HepG2 (cell line): ENCODE data around the gene DNMT3B. TPM values are rescaled to one million over a fixed set of nuclear protein-coding genes. Genes with fewer than 3 reads are reported as not detected.

ENCODE experiments used
- BRF2 ChIP-seq: sonication (generic); formaldehyde crosslinking; IDR thresholded peaks from 2 replicates; pipeline ENCODE4 v1.8.1; 2022; ENCODE audit warnings: mild to moderate bottlenecking, missing genetic modification reagents
- CREB1 ChIP-seq, 2 experiments: fragments of 450-650 bp in 1 of 2; IDR thresholded peaks; 2 replicates each; pipeline ENCODE4 v1.6.1; 2016 to 2017; ENCODE audit warnings: control low read depth in 1 of 2, mild to moderate bottlenecking in 1 of 2, missing compliant biosample characterization in 1 of 2, missing genetic modification characterization in 1 of 2
- DR1 ChIP-seq: sonication (generic); formaldehyde crosslinking; IDR thresholded peaks from 2 replicates; pipeline ENCODE4 v1.8.0; 2021; ENCODE audit warnings: mild to moderate bottlenecking, missing genetic modification reagents, inconsistent platforms
- ELK4 ChIP-seq: sonication (generic); formaldehyde crosslinking; IDR thresholded peaks from 2 replicates; pipeline ENCODE4 v1.9.0; 2021; ENCODE audit warnings: missing genetic modification reagents, borderline replicate concordance
- FOXK1 ChIP-seq: sonication (generic); formaldehyde crosslinking; IDR thresholded peaks from 2 replicates; pipeline ENCODE4 v1.4.0; 2020; ENCODE audit warnings: low read depth, missing genetic modification reagents, borderline replicate concordance
- JUN ChIP-seq: sonication (generic); formaldehyde crosslinking; IDR thresholded peaks from 2 replicates; pipeline ENCODE4 v1.4.0; 2020; ENCODE audit warnings: mild to moderate bottlenecking, missing genetic modification reagents
- NAIF1 ChIP-seq: sonication (generic); formaldehyde crosslinking; IDR thresholded peaks from 2 replicates; pipeline ENCODE4 v1.5.0; 2020; ENCODE audit warnings: mild to moderate bottlenecking, missing genetic modification reagents, borderline replicate concordance
- NR1H2 ChIP-seq: sonication (generic); formaldehyde crosslinking; IDR thresholded peaks from 2 replicates; pipeline ENCODE4 v1.8.1; 2022; ENCODE audit warnings: low read depth, missing genetic modification reagents, borderline replicate concordance
- ONECUT2 ChIP-seq: sonication (generic); formaldehyde crosslinking; IDR thresholded peaks from 2 replicates; pipeline ENCODE4 v1.4.0; 2020; ENCODE audit warnings: missing genetic modification reagents
- RBFOX2 ChIP-seq: fragments of 200-400 bp; formaldehyde crosslinking; IDR thresholded peaks from 2 replicates; pipeline ENCODE4 v1.6.1; 2017; ENCODE audit warnings: low read depth, mild to moderate bottlenecking, low read length
- SMARCC2 ChIP-seq: fragments of 450-650 bp; IDR thresholded peaks from 2 replicates; pipeline ENCODE4 v1.6.1; 2017; ENCODE audit warnings: antibody characterized with exemption, mild to moderate bottlenecking
- SOX5 ChIP-seq: IDR thresholded peaks from 2 replicates; pipeline ENCODE4 v1.6.1; 2016; ENCODE audit warnings: borderline replicate concordance
- SRF ChIP-seq: IDR thresholded peaks from 2 replicates; pipeline ENCODE4 v1.6.1; 2011; ENCODE audit warnings: mild to moderate bottlenecking, low read depth, low read length, moderate library complexity
- TOE1 ChIP-seq: sonication (generic); formaldehyde crosslinking; IDR thresholded peaks from 2 replicates; pipeline ENCODE4 v1.4.0; 2020; ENCODE audit warnings: mild to moderate bottlenecking, missing genetic modification reagents
- ZBED4 ChIP-seq: sonication (generic); formaldehyde crosslinking; IDR thresholded peaks from 2 replicates; pipeline ENCODE4 v1.4.0; 2020; ENCODE audit warnings: missing genetic modification reagents, borderline replicate concordance
- ZBTB39 ChIP-seq: sonication (generic); formaldehyde crosslinking; IDR thresholded peaks from 2 replicates; pipeline ENCODE4 v1.5.0; 2020; ENCODE audit warnings: missing genetic modification reagents
- ZBTB42 ChIP-seq: sonication (generic); formaldehyde crosslinking; IDR thresholded peaks from 2 replicates; pipeline ENCODE4 v1.5.0; 2020; ENCODE audit warnings: mild to moderate bottlenecking, missing genetic modification reagents
- ZKSCAN1 ChIP-seq: fragments of 150-350 bp; IDR thresholded peaks from 2 replicates; pipeline ENCODE4 v1.6.1; 2014; ENCODE audit warnings: low read length
- ZNF124 ChIP-seq: sonication (generic); formaldehyde crosslinking; IDR thresholded peaks from 2 replicates; pipeline ENCODE4 v1.4.0; 2020; ENCODE audit warnings: missing genetic modification reagents
- ZNF224 ChIP-seq: sonication (generic); formaldehyde crosslinking; IDR thresholded peaks from 2 replicates; pipeline ENCODE4 v1.5.0; 2020; ENCODE audit warnings: mild to moderate bottlenecking, missing genetic modification reagents
- ZNF264 ChIP-seq: sonication (generic); formaldehyde crosslinking; IDR thresholded peaks from 2 replicates; pipeline ENCODE4 v1.4.0; 2020; ENCODE audit warnings: missing genetic modification reagents
- ZNF3 ChIP-seq: IDR thresholded peaks from 2 replicates; pipeline ENCODE4 v1.7.0; 2017; ENCODE audit warnings: inconsistent platforms
- ZSCAN9 ChIP-seq: IDR thresholded peaks from 2 replicates; pipeline ENCODE4 v1.6.1; 2016; ENCODE audit warnings: borderline replicate concordance
- polyA plus RNA-seq, 8 experiments: library from polyadenylated mRNA; depleted of rRNA in 3 of 8; stranded (reverse) in 7 of 8; unstranded in 1 of 8; fragments of >200 nt; fragmentation: Illumina TruSeq in 4 of 8; extraction: Trizol in 4 of 8; gene quantifications; 2 replicates each; pipeline versions ENCODE4 v1.2.1 to v1.2.3, GENCODE V29; 2011 to 2016; ENCODE audit warnings: low read depth in 4 of 8, missing spikeins in 1 of 8, mixed read lengths in 1 of 8; ENCODE audit not compliant: insufficient read depth in 1 of 8
- total RNA-seq, 5 experiments: library from RNA; depleted of rRNA; stranded (reverse); fragments of >200 nt; fragmentation: Illumina TruSeq; extraction: Trizol; gene quantifications; 2 replicates each; pipeline ENCODE4 v1.2.3, GENCODE V29; 2016; ENCODE audit warnings: low read depth in 1 of 5

Gene DNMT3B
- total and polyA plus RNA-seq, 2 of the 13 experiments (the other 11 are each of a cell fraction or from before 2014, with no cell fraction given) = 3.8 to 13.9 TPM

GRCh38 chr20:32819992-32820697, 58.0 kb downstream of the DNMT3B start (continued):
- TF ChIP-seq ZBED4 (peak; percentile 93), ZKSCAN1 (no peak), ZNF264 (no peak), SRF (no peak), CREB1 (IDR thresholded peaks at IDR 0.05) (no peak), CREB1 (CRISPR knock-in tag; IDR thresholded peaks at IDR 0.05) (no peak), TOE1 (no peak), SOX5 (CRISPR knock-in tag) (peak; percentile 19; the same call in 1 of the 2 replicates), NAIF1 (no peak), ZNF3 (CRISPR knock-in tag) (no peak), SMARCC2 (no peak), DR1 (CRISPR knock-in tag) (peak; percentile 57; the same call in 1 of the 2 replicates), ZNF124 (CRISPR knock-in tag) (no peak; the same call in 1 of the 2 replicates), ZBTB39 (CRISPR knock-in tag) (peak; percentile 90; the same call in 1 of the 2 replicates), BRF2 (CRISPR knock-in tag) (peak; percentile 52; the same call in 1 of the 2 replicates), ONECUT2 (peak; percentile 13; the same call in 1 of the 2 replicates), ZNF224 (CRISPR knock-in tag) (peak; percentile 71; the same call in 1 of the 2 replicates), NR1H2 (peak; percentile 38; the same call in 1 of the 2 replicates), ZBTB42 (CRISPR knock-in tag) (no peak), ZSCAN9 (CRISPR knock-in tag) (0 out of 2 replicates have a peak, but pooled peaks have one; percentile 21), FOXK1 (CRISPR knock-in tag) (peak; percentile 78; the same call in 1 of the 2 replicates), RBFOX2 (peak; percentile 95), JUN (CRISPR knock-in tag) (no peak), ELK4 (CRISPR knock-in tag) (no peak)
